ENCODE results near the gene PIP4P1. TPM values are rescaled to one million over a fixed set of nuclear protein-coding genes. Genes with fewer than 3 reads are reported as not detected.

PIP4P1 gene
- total and polyA plus RNA-seq, 2 of the 13 experiments (the other 11 are each of a cell fraction or from before 2014, with no cell fraction given): 33.4 to 47.0 TPM

- peak; percentile 38; the same call in 1 of the 2 replicates for TF ChIP-seq THRA (CRISPR knock-in tag; IDR thresholded peaks at IDR 0.05; ENCODE audit: borderline replicate concordance)
- TF ChIP-seq HINFP (CRISPR knock-in tag; IDR thresholded peaks at IDR 0.05; ENCODE audit: low read depth): 0 out of 2 replicates have a peak, but pooled peaks have one; percentile 58
- 0 out of 2 replicates have a peak, but pooled peaks have one; percentile 28 for TF ChIP-seq SP5 (CRISPR knock-in tag; IDR thresholded peaks at IDR 0.05; ENCODE audit: borderline replicate concordance, low read depth)
- TF ChIP-seq FOXA1 (IDR thresholded peaks at IDR 0.05): no peak
- no peak; the same call in 1 of the 2 replicates for TF ChIP-seq FOXA1 (CRISPR knock-in tag; IDR thresholded peaks at IDR 0.05)
- peak; percentile 82; the same call in 1 of the 2 replicates for TF ChIP-seq KLF11 (CRISPR knock-in tag; IDR thresholded peaks at IDR 0.05)
- TF ChIP-seq ZNF691 (CRISPR knock-in tag; IDR thresholded peaks at IDR 0.05; ENCODE audit: borderline replicate concordance, low read depth): peak; percentile 51; the same call in 1 of the 2 replicates
- peak; percentile 21; the same call in 1 of the 2 replicates for TF ChIP-seq TBX2 (CRISPR knock-in tag; IDR thresholded peaks at IDR 0.05; ENCODE audit: borderline replicate concordance)
- 0 out of 2 replicates have a peak, but pooled peaks have one; percentile 6 for TF ChIP-seq FOXK1 (CRISPR knock-in tag; IDR thresholded peaks at IDR 0.05; ENCODE audit: borderline replicate concordance, low read depth)
- peak; percentile 31; the same call in 1 of the 2 replicates for TF ChIP-seq ZBTB34 (CRISPR knock-in tag; IDR thresholded peaks at IDR 0.05)
- TF ChIP-seq ZNF674 (CRISPR knock-in tag; IDR thresholded peaks at IDR 0.05; ENCODE audit: low read depth): no peak
- peak; percentile 31; the same call in 1 of the 2 replicates for TF ChIP-seq AKAP8 (CRISPR knock-in tag; IDR thresholded peaks at IDR 0.05)
- TF ChIP-seq SMARCC2 (IDR thresholded peaks at IDR 0.05): no peak
- TF ChIP-seq ZNF740 (CRISPR knock-in tag; IDR thresholded peaks at IDR 0.05): no peak
- peak; percentile 89; the same call in 1 of the 2 replicates for TF ChIP-seq LBX2 (CRISPR knock-in tag; IDR thresholded peaks at IDR 0.05; ENCODE audit: borderline replicate concordance)
- peak; percentile 67; the same call in 1 of the 2 replicates for TF ChIP-seq ZBTB38 (CRISPR knock-in tag; IDR thresholded peaks at IDR 0.05)
- peak; percentile 61 for TF ChIP-seq ZKSCAN8 (CRISPR knock-in tag; IDR thresholded peaks at IDR 0.05; ENCODE audit: borderline replicate concordance)
- peak; percentile 64 for TF ChIP-seq HOXA3 (CRISPR knock-in tag; IDR thresholded peaks at IDR 0.05)
- TF ChIP-seq ZNF75D (CRISPR knock-in tag; IDR thresholded peaks at IDR 0.05; ENCODE audit: borderline replicate concordance): no peak
- peak; percentile 85; the same call in 1 of the 2 replicates for TF ChIP-seq KDM3A (CRISPR knock-in tag; IDR thresholded peaks at IDR 0.05; ENCODE audit: low read depth)
- no peak for TF ChIP-seq NCOA1 (CRISPR knock-in tag; IDR thresholded peaks at IDR 0.05)
- TF ChIP-seq ZNF292 (CRISPR knock-in tag; IDR thresholded peaks at IDR 0.05; ENCODE audit: borderline replicate concordance, low read depth): peak; percentile 95
- TF ChIP-seq RELA (CRISPR knock-in tag; IDR thresholded peaks at IDR 0.05): no peak
- no peak for TF ChIP-seq ZNF749 (CRISPR knock-in tag; IDR thresholded peaks at IDR 0.05; ENCODE audit: borderline replicate concordance)
These were observed 8.1 kb upstream of the PIP4P1 start, which contains the start of gene PNP (continued) for GRCh38 chr14:20469242-20469889.
